Peyer's patch (tissue), 4 donors: ENCODE data around the gene PIANP.

ENCODE experiments used
- CTCF ChIP-seq, 6 experiments: fragments of 450-650 bp in 4 of 6; fragments of 200-600 bp in 2 of 6; sonication (generic) in 1 of 6; IDR thresholded peaks; one replicate each; pipeline ENCODE4 v1.5.1; 2017 to 2019; ENCODE audit warnings: antibody characterized with exemption in 6 of 6, mild to moderate bottlenecking in 3 of 6, moderate library complexity in 1 of 6
- POLR2A ChIP-seq, 2 donors: fragments of 450-650 bp; IDR thresholded peaks; one replicate each; pipeline ENCODE4 v1.5.1; 2017; ENCODE audit warnings: antibody characterized with exemption in 2 of 2, mild to moderate bottlenecking in 2 of 2, moderate library complexity in 2 of 2

- TF ChIP-seq CTCF (IDR thresholded peaks at IDR 0.05) (no peak), POLR2A (IDR thresholded peaks at IDR 0.05) (no peak)
Measured at GRCh38 chr12:6664902-6665301, 35.7 kb downstream of the PIANP start.
